Subcutaneous adipose tissue (tissue), 4 donors: ENCODE data around the gene ULK1. TPM values are rescaled to one million over a fixed set of nuclear protein-coding genes. Genes with fewer than 3 reads are reported as not detected.

Experiments used
- CTCF ChIP-seq: fragments of 450-650 bp; IDR thresholded peaks from one replicate; pipeline ENCODE4 v1.5.1; 2016; ENCODE audit warnings: low read depth, mild to moderate bottlenecking, control low read depth, antibody characterized with exemption, moderate library complexity
- total RNA-seq, 4 donors: library from RNA; depleted of rRNA; stranded (reverse); fragments of >200 nt; gene quantifications; one replicate each; pipeline ENCODE4 v1.1.0, GENCODE V29; 2016

The ULK1 gene
- total RNA-seq, 4 donors from 2014 or later: 10.9 to 35.8 (median 16.3) TPM

GRCh38 chr12:131857908-131858850, 36.2 kb upstream of the ULK1 start:
- TF ChIP-seq CTCF: no peak

- no peak for TF ChIP-seq CTCF
These were observed 33.8 kb upstream of the ULK1 start for GRCh38 chr12:131860472-131861260.

- no peak for TF ChIP-seq CTCF
These were observed 33.0 kb upstream of the ULK1 start for GRCh38 chr12:131861261-131862083.

GRCh38 chr12:131862084-131862441, 32.4 kb upstream of the ULK1 start:
- no peak for TF ChIP-seq CTCF

- no peak for TF ChIP-seq CTCF
These were observed 31.8 kb upstream of the ULK1 start for GRCh38 chr12:131862600-131862993.

- TF ChIP-seq CTCF: no peak
These were observed 31.3 kb upstream of the ULK1 start for GRCh38 chr12:131862994-131863710.
